SK-N-MC (cell line): ENCODE data around the gene PARD3B.

ENCODE experiments used
- EZH2 ChIP-seq: fragments of 200-600 bp; sonication (generic); IDR thresholded peaks from one replicate; pipeline ENCODE4 v1.6.1; 2017; ENCODE audit warnings: antibody characterized with exemption
- POLR2AphosphoS5 ChIP-seq: IDR thresholded peaks from 2 replicates; pipeline ENCODE4 v1.6.1; 2012; ENCODE audit warnings: mild to moderate bottlenecking, low read depth, low read length, borderline replicate concordance

DNA sequence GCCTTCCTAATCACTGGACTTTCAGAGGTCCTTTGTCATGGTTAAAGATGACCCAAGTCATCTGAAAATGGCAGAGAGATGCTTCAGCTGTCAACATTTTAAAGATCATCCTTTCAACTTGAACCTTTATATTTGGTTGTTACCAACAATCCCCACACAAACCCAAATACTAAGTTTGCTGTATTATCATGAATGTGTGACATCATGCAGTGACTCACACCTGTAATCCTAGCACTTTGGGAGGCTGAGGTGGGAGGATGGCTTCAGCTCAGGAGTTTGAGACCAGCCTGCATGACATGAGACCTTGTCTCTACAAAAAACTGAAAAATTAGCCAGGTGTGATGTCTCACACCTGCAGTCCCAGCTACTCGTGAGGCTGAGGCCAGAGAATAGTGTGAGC, 1081.8 kb downstream of the PARD3B start:
- TF ChIP-seq EZH2 (no peak), POLR2AphosphoS5 (no peak)
